ENCODE results near the gene DOC2A. TPM values are rescaled to one million over a fixed set of nuclear protein-coding genes. Genes with fewer than 3 reads are reported as not detected.

DOC2A gene
- total and polyA plus RNA-seq, 12 donors = 0.35 to 33.0 (median 3.0) TPM; not detected in 1

DNA sequence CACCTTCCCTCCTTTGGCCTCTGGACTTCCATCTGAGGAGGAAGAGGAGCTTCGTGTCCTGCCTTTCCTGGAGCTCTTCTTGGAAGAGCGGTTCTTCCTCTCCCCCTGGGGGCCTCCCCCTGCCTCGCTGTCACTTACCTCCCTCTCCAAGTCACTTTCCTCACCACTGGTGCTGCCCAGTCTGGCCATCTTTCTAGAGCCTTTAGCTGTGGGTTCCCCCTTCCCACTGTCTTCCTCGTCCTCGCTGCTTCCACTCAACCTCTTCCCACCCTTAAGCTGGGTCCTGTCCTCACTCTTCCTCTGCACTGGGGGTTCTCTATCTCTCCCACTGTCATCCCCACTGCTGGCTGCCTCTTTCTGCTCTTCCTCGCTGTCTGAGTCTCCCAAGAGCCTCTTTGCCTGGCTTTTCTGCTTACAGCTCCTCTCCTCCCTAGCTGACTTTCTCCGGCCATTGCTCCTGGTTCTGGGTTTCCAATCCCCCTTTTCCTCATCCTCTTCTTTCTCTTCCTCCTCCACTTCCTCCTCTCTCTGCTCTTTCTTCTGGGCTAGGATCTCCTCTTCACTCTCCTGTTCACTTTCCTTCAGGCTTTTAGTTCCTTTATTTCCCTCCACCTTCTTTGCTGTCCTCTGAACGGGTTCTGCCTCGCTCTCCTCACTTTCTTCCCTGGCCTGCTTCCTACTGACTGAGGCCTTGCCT, 16.8 kb downstream of the DOC2A start:
- peaks cover 0 to 44% of the 10 kb centered on the region in 2 donors for H3K36me3 ChIP-seq (replicated peaks in 1 of 2)
- no peak for DNase-seq
- H3K9me3 ChIP-seq (replicated peaks in 1 of 3) = no peaks in the 10 kb centered on the region
- TF ChIP-seq POLR2A (IDR thresholded peaks at IDR 0.05) = no peak
- TF ChIP-seq, protein P1, sequence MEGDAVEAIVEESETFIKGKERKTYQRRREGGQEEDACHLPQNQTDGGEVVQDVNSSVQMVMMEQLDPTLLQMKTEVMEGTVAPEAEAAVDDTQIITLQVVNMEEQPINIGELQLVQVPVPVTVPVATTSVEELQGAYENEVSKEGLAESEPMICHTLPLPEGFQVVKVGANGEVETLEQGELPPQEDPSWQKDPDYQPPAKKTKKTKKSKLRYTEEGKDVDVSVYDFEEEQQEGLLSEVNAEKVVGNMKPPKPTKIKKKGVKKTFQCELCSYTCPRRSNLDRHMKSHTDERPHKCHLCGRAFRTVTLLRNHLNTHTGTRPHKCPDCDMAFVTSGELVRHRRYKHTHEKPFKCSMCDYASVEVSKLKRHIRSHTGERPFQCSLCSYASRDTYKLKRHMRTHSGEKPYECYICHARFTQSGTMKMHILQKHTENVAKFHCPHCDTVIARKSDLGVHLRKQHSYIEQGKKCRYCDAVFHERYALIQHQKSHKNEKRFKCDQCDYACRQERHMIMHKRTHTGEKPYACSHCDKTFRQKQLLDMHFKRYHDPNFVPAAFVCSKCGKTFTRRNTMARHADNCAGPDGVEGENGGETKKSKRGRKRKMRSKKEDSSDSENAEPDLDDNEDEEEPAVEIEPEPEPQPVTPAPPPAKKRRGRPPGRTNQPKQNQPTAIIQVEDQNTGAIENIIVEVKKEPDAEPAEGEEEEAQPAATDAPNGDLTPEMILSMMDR (IDR thresholded peaks at IDR 0.05) = no peak
- intact Hi-C loops (cut with DNase I) = loop anchor here in 1 of 2 donors (10.0 kb wide), 1 partner anchor 69 kb away; the partner anchor contains the start of gene KCTD13
- WGBS, 4 donors = 82 to 88% (median 87%) methylated on average over 9 of the region's 9 CpGs
- H3K4me3 ChIP-seq = no peak overlapping the region
- H3K4me1 ChIP-seq (replicated peaks in 1 of 2) = peaks cover 17 to 24% of the 10 kb centered on the region in 2 donors
- no peaks in the 10 kb centered on the region for H3K27me3 ChIP-seq
- H3K27ac ChIP-seq = peak overlapping the region in 1 of 5 donors; percentile 97

- TF ChIP-seq POLR2A (IDR thresholded peaks at IDR 0.05) = no peak
- TF ChIP-seq, protein P1 (IDR thresholded peaks at IDR 0.05) = no peak
- intact Hi-C loops (cut with DNase I) = loop anchor here in 1 of 2 donors (10.0 kb wide), 1 partner anchor 69 kb away; the partner anchor contains the start of gene KCTD13
- 84 to 90% (median 89%) methylated on average over 16 to 25 of the region's 25 CpGs for WGBS, 4 donors
- Histone ChIP-seq H3K4me1 (replicated peaks in 1 of 2) (peaks cover 17 to 24% of the 10 kb centered on the region in 2 donors), H3K27ac (peak overlapping the region in 1 of 5 donors; percentile 5), H3K4me3 (no peak overlapping the region), H3K36me3 (replicated peaks in 1 of 2) (peaks cover 0 to 51% of the 10 kb centered on the region in 2 donors), H3K27me3 (no peaks in the 10 kb centered on the region), H3K9me3 (replicated peaks in 1 of 3) (no peaks in the 10 kb centered on the region)
- no peak for DNase-seq
These were observed 17.5 kb downstream of the DOC2A start for GRCh38 chr16:29993191-29993902.

GRCh38 chr16:29992344-29992967, 18.4 kb downstream of the DOC2A start:
- Histone ChIP-seq H3K4me1 (replicated peaks in 1 of 2) (peaks cover 17 to 24% of the 10 kb centered on the region in 2 donors), H3K36me3 (replicated peaks in 1 of 2) (peaks cover 0 to 60% of the 10 kb centered on the region in 2 donors), H3K27ac (peak overlapping the region in 2 of 5 donors; percentile 13 to 26), H3K4me3 (no peak overlapping the region), H3K9me3 (replicated peaks in 1 of 3) (no peaks in the 10 kb centered on the region), H3K27me3 (no peaks in the 10 kb centered on the region)
- peak in 4 of 7 donors; percentile 51 to 73 (median 67) for DNase-seq
- intact Hi-C loops (cut with DNase I) = loop anchor here in 1 of 2 donors (10.0 kb wide), 1 partner anchor 68 kb away; the partner anchor contains the start of gene KCTD13
- TF ChIP-seq POLR2A (IDR thresholded peaks at IDR 0.05) = no peak
- TF ChIP-seq, protein P1 (IDR thresholded peaks at IDR 0.05) = no peak
- WGBS, 4 donors = 47 to 65% (median 57%) methylated on average over 7 of the region's 7 CpGs

GRCh38 chr16:29991571-29991904, 19.3 kb downstream of the DOC2A start:
- Histone ChIP-seq H3K27me3 (no peaks in the 10 kb centered on the region), H3K4me1 (replicated peaks in 1 of 2) (peaks cover 10 to 17% of the 10 kb centered on the region in 2 donors), H3K4me3 (no peak overlapping the region), H3K27ac (no peak overlapping the region), H3K36me3 (replicated peaks in 1 of 2) (peaks cover 0 to 69% of the 10 kb centered on the region in 2 donors), H3K9me3 (replicated peaks in 1 of 3) (no peaks in the 10 kb centered on the region)
- no peak for DNase-seq
- intact Hi-C loops (cut with DNase I) = loop anchor here in 1 of 2 donors (10.0 kb wide), 1 partner anchor 67 kb away; the partner anchor contains the start of gene KCTD13
- 63 to 78% (median 72%) methylated on average over 4 to 5 of the region's 5 CpGs; no CpG with 5 or more reads in 1 of the 4 donors for WGBS, 4 donors
- no peak for TF ChIP-seq POLR2A (IDR thresholded peaks at IDR 0.05)
- TF ChIP-seq, protein P1 (IDR thresholded peaks at IDR 0.05) = no peak

All from adrenal gland (tissue), 12 donors.